HG03571 (cell line): ENCODE results near the gene ATP10A.
"Not testable (repeated sequence)": the region's sequence is repeated elsewhere in the genome, so short reads cannot be mapped to it uniquely, and the experiment has no call there.

Experiments
- ATAC-seq: cut with Tn5 transposase; IDR thresholded peaks from one replicate; pipeline ENCODE4 v1.9.1; 2021; ENCODE audit not compliant: unreplicated experiment

ATP10A gene

GRCh38 chr15:25667829-25668228, 195.3 kb downstream of the ATP10A start:
- ATAC-seq: no peak

- ATAC-seq: no peak
These were observed 197.2 kb downstream of the ATP10A start for GRCh38 chr15:25665913-25666312.

GRCh38 chr15:25664761-25665160, 198.4 kb downstream of the ATP10A start:
- no peak for ATAC-seq

- no peak for ATAC-seq
These were observed 199.6 kb downstream of the ATP10A start for GRCh38 chr15:25663515-25663914.

GRCh38 chr15:25661898-25662297, 201.2 kb downstream of the ATP10A start:
- no peak for ATAC-seq

GRCh38 chr15:25659251-25659650, 203.9 kb downstream of the ATP10A start:
- no peak for ATAC-seq

GRCh38 chr15:25658560-25658959, 204.6 kb downstream of the ATP10A start:
- no peak for ATAC-seq

GRCh38 chr15:25655207-25655948, 207.7 kb downstream of the ATP10A start:
- no peak for ATAC-seq

- no peak for ATAC-seq
These were observed 209.8 kb downstream of the ATP10A start for GRCh38 chr15:25653371-25653770.

GRCh38 chr15:25652704-25653103, 210.4 kb downstream of the ATP10A start:
- no peak for ATAC-seq

- ATAC-seq: no peak
These were observed 213.7 kb downstream of the ATP10A start for GRCh38 chr15:25649390-25649789.

GRCh38 chr15:25643120-25643519, 220.0 kb downstream of the ATP10A start:
- no peak for ATAC-seq

- ATAC-seq: no peak
These were observed 221.4 kb downstream of the ATP10A start for GRCh38 chr15:25641762-25642161.

- ATAC-seq: no peak
These were observed 221.8 kb downstream of the ATP10A start for GRCh38 chr15:25641361-25641760.

- ATAC-seq: not testable (repeated sequence)
These were observed 222.2 kb downstream of the ATP10A start for GRCh38 chr15:25640959-25641358.

GRCh38 chr15:25640381-25640780, 222.7 kb downstream of the ATP10A start:
- no peak for ATAC-seq

- not testable (repeated sequence) for ATAC-seq
These were observed 226.6 kb downstream of the ATP10A start for GRCh38 chr15:25636486-25636885.

- ATAC-seq: no peak
These were observed 227.9 kb downstream of the ATP10A start for GRCh38 chr15:25635191-25635590.

GRCh38 chr15:25633862-25634261, 229.3 kb downstream of the ATP10A start:
- ATAC-seq: no peak

- no peak for ATAC-seq
These were observed 231.2 kb downstream of the ATP10A start for GRCh38 chr15:25631971-25632370.
